Ishikawa (cell line): Measurements from ENCODE around the gene SERINC5.

Source experiments
- CEBPB ChIP-seq: IDR thresholded peaks from 2 replicates; pipeline ENCODE4 v1.6.1; 2012
- CREB1 ChIP-seq: IDR thresholded peaks from 2 replicates; pipeline ENCODE4 v1.6.1; 2012; ENCODE audit warnings: low read depth
- EGR1 ChIP-seq: IDR thresholded peaks from 2 replicates; pipeline ENCODE4 v1.6.1; 2012
- EP300 ChIP-seq: IDR thresholded peaks from 2 replicates; pipeline ENCODE4 v1.6.1; 2012; ENCODE audit warnings: borderline replicate concordance
- FOXM1 ChIP-seq: IDR thresholded peaks from 2 replicates; pipeline ENCODE4 v1.6.1; 2012; ENCODE audit warnings: low read depth, borderline replicate concordance
- RAD21 ChIP-seq: IDR thresholded peaks from 2 replicates; pipeline ENCODE4 v1.6.1; 2012; ENCODE audit warnings: low read depth
- TCF12 ChIP-seq: IDR thresholded peaks from 2 replicates; pipeline ENCODE4 v1.6.1; 2012; ENCODE audit warnings: low read depth
- TF ChIP-seq, protein P1 (sequence below): IDR thresholded peaks from 2 replicates; pipeline ENCODE4 v1.6.1; 2012; ENCODE audit warnings: low read depth, mild to moderate bottlenecking
- TF ChIP-seq, protein P2 (sequence below): IDR thresholded peaks from 2 replicates; pipeline ENCODE4 v1.6.1; 2012

DNA sequence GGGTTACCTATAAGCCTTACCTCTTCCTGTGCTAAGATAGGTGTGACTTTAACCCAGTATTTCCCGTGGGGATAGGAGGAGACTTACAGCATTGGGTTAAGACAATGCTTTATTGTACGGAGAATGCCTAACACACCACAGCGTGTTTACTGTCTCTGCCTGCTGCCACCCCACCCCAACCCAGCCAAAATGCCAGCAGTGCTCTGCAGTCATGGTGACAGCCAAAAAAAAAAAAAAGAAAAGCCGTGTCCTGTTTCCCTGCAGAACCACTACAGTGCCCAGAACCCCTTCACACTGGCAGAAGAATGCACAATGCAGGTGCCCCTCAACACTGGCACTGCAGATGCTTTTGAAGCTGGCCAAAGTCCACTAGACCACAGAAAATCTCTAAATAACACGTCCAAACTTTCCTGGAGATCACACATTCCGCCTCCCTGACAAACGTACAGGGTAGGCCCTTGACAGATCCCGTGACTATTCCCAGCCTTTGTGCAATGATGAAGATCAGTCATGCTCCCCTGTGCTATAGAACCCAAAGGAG lies 102.2 kb downstream of the SERINC5 start:
- TF ChIP-seq EP300 (no peak), EGR1 (no peak), CREB1 (no peak), FOXM1 (no peak), CEBPB (no peak), RAD21 (no peak), TCF12 (no peak)
- TF ChIP-seq, protein P1, sequence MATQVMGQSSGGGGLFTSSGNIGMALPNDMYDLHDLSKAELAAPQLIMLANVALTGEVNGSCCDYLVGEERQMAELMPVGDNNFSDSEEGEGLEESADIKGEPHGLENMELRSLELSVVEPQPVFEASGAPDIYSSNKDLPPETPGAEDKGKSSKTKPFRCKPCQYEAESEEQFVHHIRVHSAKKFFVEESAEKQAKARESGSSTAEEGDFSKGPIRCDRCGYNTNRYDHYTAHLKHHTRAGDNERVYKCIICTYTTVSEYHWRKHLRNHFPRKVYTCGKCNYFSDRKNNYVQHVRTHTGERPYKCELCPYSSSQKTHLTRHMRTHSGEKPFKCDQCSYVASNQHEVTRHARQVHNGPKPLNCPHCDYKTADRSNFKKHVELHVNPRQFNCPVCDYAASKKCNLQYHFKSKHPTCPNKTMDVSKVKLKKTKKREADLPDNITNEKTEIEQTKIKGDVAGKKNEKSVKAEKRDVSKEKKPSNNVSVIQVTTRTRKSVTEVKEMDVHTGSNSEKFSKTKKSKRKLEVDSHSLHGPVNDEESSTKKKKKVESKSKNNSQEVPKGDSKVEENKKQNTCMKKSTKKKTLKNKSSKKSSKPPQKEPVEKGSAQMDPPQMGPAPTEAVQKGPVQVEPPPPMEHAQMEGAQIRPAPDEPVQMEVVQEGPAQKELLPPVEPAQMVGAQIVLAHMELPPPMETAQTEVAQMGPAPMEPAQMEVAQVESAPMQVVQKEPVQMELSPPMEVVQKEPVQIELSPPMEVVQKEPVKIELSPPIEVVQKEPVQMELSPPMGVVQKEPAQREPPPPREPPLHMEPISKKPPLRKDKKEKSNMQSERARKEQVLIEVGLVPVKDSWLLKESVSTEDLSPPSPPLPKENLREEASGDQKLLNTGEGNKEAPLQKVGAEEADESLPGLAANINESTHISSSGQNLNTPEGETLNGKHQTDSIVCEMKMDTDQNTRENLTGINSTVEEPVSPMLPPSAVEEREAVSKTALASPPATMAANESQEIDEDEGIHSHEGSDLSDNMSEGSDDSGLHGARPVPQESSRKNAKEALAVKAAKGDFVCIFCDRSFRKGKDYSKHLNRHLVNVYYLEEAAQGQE = no peak
- TF ChIP-seq, protein P2, sequence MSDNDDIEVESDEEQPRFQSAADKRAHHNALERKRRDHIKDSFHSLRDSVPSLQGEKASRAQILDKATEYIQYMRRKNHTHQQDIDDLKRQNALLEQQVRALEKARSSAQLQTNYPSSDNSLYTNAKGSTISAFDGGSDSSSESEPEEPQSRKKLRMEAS = no peak
